ENCODE measurements around the gene PODXL2. TPM values are rescaled to one million over a fixed set of nuclear protein-coding genes. Genes with fewer than 3 reads are reported as not detected.
A peak's percentile ranks its signal among the peaks of the same experiment; 100 is the strongest.

PODXL2 gene
- total RNA-seq, 1 donor from 2014 or later, result 160 TPM

Small RNA genes lying within 50 kb of the gene (small RNA-seq; reads per million reads assigned to genes)
- 0.44 reads per million, percentile 41 among the genes with 10 or more reads in this experiment for gene MIR7976

Other genes starting within 250 kb of the PODXL2 start
- gene TPRA1, start 38.5 kb upstream of the PODXL2 start, total RNA-seq, result 18.6 TPM
- 16.8 TPM for gene MCM2, start 30.8 kb upstream of the PODXL2 start, total RNA-seq
- 4.7 TPM for gene ABTB1, start 43.8 kb downstream of the PODXL2 start, total RNA-seq
- gene MGLL, start 193.3 kb downstream of the PODXL2 start, total RNA-seq, result 40.9 TPM

Data from occipital lobe (tissue), 2 donors.